Activated CD8-positive, alpha-beta memory T cell treated with anti-CD3 and anti-CD28 coated beads, Interleukin-2, amount 50 U/mL, for 4 hours (primary cell): ENCODE data around the gene TRIP10.
A peak's percentile ranks its signal among the peaks of the same experiment; 100 is the strongest.

Experiments
- DNase-seq: peaks from one replicate; pipeline ENCODE4 v3.0.0-alpha.2; 2020

TRIP10 gene

DNA sequence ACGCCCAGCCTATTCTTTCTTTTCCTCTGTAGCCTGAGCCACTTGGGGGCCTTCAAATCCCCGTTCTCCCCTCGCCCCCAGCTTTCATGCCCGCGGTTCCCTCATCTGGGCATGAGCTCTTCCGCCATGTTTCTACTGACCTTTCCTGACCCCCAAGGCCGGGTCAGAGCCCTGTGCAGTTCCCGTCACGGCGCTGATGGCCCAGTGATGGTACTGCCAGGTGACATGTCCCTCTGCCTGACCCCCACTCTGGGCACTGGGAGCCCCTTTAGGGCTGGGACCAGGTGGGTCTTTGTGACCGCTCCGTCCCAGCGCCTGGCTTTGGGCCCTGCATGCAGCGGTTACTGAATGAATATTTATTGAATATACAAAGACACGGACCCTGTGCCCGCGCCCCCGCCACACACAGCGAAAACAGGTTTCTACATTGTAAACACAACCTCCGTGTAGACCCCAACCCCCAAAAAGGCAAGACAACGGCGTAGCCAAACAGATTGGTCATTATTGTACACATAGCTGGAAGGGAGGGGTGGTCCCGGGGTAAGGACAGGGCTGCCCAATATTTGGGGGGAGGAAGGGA, 9.8 kb upstream of the TRIP10 start:
- DNase-seq, result no peak

DNA sequence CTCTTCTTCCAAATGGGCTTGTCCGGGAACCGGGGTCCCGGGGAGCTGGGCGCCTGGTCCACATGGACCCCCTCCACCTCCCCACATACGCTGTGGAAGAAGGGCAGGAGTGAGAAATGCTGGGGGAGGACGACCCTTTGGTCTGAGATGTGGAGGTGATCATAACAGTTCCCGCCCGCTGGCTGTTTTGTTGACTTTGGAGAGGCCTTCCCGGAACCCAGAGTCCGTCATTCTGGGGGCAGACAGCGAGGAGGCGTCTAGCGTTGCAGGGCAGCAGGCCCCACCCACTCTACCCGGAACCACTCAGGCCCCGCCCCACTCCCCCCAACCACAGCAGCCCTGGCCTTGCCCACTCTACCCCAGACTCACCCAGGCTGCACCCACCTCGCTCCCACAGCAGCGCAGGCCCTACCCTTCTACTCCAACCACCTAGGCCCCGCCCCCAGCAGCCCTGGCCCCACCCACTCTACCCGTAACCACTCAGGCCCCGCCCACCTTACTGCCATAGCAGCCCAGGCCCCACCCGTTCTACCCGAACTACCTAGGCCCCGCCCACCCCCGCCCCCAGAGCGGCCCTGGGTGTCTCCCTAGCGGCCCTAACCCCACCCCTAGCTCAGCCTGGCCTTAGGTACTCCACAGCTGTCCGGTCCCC, 9.2 kb upstream of the TRIP10 start:
- DNase-seq, result no peak

DNA sequence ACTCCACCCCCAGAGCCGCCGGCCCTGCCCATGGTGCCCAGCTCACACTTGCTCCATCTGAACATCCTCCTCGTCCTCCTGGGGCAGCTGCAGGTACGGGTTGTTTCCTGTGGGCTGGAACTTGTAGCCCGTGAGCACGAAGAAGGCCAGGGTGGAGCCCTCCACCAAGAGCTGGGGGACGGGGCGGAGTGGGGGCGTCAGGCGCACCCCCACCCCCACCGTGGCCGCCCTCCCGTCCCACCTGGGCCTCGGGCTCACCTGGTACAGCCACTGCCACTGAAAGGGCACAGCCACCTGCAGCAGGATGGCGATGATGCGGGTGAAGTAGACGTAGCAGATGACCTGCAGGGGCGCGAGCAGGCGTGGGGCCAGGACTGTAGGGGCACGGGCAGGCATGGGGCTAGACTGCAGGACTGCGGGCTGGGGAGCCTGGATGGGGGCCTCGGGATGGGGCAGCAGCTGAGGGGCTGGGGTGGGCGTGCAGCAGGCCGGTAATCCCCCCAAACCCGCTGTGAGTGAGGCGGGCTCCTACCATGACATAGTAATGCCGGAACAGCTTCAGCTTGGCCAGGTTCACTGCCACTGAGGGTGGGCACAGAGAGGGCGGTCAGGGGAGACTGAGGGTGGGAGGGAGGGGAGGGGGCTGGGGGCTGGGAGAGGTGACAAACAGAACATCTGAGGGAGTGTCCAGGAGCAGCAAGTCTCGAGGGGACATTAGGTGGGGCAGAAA, 8.4 kb upstream of the TRIP10 start:
- DNase-seq, result no peak

DNA sequence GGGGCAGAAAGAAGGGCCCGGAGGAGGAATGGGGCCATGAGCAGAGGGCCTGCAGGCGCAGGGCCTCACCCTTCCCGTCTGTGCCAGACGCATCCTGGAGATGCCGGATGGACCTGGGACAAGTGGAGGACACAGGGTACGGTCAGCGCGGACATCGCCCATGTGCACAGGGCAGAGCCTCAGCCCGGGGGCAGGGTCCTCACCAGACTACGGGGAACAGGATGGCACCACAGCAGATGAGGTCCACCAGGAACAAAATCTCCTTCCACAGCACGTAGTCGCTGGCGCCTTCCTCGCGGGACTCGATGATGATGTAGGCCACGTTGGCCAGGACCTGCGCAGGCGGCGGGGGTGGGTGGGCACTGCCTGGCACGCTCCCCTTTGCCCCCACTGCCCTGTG, 7.7 kb upstream of the TRIP10 start:
- no peak for DNase-seq

DNA sequence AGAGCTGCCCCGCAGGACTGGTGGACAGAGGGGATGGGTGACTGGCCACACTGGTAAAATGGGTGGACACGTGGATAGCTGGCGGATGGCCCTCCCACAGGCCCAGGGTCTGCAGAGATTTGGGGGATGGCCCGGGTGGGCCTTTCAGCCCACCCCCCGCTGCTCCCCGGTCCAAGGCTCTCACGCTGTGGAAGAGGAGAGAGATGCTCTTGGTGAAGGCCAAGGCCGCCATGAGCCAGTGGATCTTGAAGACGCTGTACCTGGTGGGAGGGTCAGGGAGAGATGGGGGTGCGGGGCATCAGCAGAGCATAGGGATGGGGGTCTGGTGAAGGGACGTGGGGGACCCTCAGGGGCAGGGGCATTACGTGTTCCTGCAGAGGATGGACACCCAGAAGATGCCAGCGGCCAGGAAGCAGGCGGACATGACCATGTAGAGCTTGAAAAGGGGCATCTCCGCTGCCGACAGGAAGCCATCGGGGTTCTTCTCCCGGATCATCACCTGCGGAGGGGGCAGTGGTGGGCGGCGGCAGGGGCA, 6.6 kb upstream of the TRIP10 start:
- no peak for DNase-seq

DNA sequence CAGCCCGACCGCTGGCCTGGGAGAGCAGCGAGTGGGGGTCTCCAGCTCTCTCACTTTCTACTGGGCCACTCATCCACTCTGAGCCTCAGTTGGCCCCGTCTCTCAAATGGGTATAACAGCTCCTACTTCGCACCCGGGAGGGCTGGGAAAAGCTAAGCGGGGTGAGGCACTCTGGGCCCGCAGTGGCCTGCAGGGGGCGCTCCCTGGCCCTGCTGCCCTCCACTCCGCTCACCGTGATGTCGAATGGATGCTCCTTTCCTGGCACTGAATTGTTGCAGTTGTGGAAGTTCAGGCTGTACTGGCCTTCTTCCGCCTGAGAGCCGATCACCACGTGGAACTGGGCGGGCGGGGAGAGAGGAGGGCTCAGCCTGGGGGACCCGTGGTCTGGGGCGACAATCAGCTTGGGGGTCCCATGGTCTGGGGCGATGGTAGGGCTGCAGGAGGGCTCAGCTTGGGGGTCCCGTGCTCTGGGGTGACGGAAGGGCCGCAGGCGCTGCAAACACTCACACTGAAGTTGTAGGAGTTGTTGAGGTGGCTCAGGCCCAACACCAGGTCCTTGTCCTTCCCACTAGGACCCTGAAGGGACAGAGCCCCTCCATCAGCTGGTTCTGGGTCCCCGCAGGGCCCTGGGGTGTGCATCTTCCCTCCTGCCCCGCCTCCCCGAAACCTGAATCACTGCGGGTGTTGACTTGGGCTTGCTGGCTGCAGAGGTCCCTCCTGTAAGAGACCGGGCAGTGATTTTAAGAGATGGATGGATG, 6.0 kb upstream of the TRIP10 start:
- no peak for DNase-seq

DNA sequence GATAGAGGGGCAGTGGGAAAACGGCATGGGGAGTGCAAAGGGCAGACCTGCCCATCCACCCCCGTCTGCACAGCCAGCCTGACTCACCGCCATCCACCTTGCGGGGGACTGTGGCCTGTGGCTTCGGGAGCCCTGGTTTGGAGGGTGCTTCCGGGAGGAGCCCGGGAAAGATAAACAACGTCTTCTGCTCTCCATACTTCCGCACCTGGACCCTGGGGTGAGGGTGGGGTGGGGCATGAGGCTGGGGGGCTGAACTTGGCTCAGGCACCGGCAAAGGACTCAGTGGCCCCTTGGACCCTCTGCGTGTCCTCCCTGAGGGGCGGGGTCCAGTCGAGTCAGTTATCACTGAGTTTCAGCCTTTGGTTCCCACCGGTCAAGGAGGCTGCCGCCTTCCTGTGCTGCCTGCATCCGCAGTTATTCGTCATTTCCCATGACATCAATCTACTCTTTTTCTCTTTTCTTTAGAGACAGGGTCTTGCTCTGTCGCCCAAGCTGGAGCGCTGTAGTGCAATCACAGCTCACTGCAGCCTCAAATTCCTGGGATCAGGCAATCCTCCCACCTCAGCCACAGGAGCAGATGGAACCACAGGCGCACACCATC, 5.3 kb upstream of the TRIP10 start:
- DNase-seq, result no peak

DNA sequence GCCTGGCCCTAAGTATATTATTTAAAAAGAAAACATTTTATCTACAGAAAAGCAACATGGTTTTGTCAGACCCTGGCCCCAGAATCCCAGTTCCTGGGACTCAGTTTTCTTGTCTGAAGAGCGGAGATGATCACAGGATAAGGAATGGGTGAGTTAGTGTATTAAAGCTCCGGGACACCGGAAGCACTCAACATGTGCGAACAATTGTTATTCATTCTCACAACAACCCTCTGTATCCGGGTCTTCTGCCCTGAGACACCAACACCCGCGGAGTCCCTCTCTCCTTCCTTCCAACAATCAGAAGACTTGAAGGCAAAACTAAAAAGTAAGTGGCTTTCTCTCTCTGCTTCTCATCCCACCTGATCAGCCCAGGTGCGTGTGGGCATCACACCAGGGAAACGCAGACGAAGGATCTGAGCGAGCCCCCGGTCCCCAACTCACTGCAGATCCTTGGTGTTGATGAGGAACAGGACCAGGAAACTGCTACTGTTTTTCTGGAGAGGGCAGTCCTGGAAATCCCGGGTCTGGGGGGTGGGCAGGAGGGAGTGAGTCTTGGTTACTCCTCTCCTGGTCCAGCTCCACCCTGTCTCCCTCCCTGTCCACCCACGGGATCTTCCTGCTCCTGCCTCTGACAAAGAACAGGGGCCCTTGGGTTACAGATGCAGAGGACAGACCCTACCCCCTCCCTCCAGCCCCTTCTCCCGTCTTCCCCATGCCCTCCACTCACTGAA, 4.1 kb upstream of the TRIP10 start:
- no peak for DNase-seq

DNA sequence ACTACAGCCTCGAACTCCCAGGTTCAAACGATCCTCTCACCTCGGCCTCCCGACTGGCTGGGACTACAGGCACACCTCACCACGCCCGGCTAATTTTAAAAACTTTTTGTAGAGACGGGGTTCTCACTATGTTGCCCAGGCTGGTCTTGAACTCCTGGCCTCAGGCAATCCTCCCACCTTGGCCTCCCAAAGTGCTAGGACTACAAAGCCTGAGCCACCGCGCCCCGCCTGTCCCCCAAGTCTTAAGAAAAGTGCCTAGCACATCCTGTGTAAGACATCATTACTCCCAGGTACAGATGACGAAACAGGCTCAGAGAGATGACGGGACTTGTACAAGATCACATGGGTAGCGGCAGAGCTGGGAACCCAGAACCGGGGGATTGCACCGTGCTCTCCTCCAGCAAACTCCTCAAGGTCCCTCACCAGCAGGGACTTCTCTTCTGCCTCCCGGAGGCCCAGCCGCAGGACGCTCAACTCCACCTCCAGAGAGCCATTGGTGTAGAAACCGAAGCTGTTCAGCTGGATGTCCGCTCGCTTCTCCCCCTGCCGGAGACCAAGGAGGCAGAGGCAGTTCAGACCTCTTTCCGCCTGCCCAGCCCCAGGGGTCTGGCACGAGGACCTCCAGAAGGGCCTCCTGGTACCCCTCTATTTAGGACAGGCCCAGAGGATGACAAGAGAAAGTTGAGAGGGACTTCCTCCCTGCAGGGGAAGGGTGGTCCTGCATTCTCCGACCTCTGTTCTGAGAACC, 3.1 kb upstream of the TRIP10 start:
- DNase-seq, result peak; percentile 62

DNA sequence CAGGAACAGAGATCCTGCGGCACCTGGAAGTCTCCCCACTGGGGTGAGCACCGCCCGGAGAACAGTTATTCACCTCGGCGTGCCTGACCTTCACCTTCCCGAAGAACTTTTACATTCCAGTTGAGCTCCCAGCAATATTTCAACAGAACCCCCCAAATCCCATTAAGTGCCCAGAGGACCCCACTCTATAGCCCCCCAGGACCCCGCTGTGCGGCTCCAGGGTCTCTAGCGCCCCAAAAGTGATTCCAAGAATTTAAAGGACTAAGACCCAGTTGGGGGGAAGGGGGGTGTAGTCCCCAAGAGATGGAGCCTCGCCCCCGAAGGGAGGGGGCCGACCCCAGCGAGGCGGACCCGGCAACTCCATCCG, 2.6 kb upstream of the TRIP10 start:
- DNase-seq, result no peak

DNA sequence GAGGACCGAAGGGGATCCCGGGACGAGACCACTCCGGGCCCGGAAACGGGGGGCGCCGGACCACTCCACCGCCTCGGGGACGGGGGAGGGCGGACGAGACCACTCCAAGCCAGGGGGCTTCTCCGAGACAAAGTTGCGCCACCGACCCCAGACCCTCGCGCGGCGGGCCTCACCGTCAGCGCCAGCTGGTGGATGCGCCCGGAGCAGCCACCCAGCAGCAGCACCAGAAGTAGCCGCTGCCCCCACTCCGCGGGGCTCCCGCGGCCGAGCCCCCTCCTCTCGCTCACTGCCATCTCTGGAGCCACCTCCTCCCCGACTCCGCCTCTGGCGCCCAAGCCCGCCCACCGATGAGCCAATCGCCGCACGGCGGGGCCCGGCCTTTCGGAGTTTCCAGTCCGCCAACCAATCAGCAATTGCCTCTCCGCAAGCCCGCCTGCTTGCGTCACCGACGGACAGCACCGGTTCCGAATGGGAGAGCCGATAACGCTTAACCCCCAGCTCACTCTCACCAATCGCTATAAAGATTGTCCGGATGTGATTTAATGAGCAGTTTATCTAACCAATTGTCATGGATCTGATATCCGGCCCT, 2.1 kb upstream of the TRIP10 start, which contains the start of gene GPR108:
GPR108 (minus strand) TSS at position 297 of the 589 bp plus-strand sequence; CDS start at position 293, 4 bp downstream.
- DNase-seq, result peak; percentile 98

DNA sequence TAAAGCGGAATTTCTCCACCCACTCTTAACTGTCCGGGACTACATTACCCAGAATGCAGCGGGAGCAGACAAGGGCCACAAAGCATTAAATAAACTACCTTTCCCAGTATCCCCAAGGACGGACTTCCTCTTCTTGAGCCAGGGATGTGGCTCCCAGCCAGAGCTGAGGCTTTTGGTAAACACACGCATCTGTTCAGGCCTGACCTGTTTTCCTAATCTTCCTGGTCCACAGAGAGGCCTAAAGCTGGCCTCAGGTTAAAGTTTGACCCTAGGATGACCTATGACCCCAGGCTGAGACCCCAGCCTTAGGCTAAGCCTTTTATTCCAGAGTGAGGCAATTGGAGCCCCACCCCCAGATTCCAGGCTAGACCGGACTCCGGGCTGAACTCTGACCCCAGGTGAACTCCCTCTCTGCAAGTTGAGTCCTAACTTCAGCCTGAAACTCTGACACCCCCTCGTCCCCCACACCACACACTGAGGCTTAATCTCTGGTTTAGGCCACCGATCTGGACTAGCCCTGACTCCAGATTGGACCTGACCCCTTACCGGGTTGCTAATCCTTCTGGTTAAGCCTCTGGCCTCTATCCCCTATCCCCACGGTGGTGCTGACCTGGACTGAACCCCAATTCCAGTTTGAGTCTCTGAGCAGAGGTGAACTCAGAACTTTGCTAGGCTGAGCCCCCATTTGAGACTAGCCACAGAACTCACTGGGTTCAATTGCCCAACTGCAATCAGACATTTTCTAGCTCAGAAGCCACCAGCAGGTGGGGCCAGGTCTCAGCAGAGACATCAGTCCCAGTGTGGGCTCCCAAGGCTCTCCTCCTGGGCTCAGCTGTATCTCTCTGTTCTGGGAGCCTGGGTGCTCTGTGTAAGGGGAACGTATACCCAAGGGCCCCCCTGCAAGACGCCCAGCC, 1.4 kb upstream of the TRIP10 start:
- peak; percentile 77 for DNase-seq

DNA sequence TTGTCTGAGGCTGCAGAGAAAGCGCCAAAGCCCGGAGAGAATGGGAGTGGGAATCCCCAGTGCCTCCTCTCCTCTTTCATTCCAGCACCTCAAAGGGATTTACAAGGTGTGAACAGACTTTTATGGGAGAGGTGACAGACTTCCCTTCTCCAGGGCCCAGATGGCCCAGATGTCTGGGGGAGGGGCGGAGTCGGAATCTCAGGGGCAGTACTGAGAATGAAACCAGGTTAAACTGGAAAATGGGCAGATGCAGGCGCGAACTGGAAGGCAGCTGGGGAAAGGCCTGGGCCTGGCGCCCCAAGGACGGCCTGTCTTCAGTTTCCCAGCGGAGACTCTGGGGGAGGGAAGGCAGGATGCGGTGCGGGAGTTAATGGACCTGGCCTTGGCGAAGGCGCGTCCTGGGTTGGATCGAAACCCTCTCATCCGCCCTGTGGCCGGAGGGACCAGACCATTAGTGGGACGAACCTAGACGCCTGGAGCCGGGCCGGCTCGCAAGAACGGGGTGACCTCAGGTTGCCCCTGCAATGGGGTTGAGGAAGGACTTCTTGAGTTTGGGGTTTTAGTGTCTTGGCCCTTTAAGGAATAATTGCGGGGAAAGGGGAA, 592 bp upstream of the TRIP10 start:
- peak; percentile 39 for DNase-seq

DNA sequence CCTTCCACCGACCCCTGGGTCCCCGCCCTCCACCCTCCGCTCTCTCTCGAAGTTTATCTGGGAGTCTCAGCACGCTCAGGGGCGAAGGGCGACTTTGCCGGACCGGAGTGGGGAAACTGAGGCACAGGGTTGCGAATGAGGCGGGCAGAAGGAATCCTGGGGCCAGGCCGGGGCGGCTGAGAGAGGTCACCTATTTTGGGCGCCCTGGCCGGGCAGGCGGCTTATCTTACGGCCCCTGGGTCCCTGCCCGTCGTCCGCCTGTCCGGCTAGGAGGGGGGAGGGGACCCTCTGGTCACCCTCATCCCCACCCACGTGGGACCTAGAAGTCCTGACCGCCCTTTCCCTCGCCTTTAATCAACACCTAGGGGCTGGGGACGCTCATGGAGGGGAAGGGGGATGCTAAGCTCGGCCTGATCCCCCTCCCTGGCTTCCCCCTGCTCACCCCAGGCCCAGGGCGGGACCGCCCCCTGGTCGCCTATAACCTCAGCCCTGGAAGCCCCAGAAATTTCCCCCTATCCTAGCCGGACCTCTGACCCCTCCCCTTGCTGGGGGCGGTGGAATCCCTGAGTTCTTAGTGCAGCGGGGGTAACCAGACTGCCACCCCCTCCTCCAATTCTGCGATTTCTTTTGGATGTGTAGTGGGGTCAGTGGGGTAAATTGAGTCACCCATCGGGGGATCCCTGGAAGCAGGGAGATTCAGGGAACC, 556 bp downstream of the TRIP10 start:
- no peak for DNase-seq

DNA sequence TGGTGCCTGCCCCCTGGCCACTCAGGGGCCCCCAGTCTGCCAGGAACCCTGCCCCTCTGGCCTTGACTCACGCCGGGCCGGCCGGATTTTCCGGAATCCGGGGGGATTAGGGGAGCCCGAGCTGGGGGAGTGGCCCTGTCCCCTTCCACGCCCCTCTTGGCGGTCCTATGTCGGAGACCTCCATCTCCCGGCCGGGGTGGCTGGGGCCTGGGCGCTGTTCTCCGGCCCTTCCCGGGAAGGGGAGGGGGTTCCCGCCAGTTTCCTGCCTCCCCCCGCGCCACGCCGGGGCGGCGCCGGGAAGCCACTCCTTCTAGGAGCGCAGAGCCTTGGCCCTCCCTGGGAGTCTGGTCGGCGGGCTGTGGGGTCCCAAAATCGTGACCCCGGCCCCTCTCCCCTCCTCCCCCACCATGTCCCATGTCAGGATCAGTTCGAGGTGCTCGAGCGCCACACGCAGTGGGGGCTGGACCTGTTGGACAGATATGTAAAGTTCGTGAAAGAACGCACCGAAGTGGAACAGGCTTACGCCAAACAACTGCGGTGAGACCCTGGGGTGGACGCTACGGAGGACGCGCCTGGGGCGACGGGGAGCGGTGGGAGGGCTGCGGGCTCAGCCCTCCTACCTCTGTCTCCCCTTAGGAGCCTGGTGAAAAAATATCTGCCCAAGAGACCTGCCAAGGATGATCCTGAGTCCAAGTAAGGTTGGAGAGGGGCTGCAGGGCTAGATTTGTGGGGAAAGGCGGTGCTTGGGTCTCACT, 1.3 kb downstream of the TRIP10 start:
- DNase-seq, result no peak

DNA sequence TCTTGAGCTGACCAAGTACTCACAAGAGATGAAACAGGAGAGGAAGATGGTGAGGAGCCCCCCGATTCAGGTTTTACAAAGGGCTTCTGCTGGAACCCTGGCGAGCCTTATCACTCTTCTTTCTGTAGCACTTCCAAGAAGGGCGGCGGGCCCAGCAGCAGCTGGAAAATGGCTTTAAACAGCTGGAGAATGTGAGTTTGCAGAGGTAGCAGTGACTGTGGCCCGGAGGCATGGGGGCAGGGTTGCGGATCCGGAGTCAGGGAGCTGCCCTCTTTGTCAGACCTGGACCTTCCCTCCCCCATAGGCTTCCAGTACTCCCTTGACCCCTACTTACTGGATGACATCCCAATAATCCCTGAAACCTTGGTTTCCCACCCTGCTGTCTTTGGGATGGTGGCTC, 3.6 kb downstream of the TRIP10 start:
- no peak for DNase-seq

DNA sequence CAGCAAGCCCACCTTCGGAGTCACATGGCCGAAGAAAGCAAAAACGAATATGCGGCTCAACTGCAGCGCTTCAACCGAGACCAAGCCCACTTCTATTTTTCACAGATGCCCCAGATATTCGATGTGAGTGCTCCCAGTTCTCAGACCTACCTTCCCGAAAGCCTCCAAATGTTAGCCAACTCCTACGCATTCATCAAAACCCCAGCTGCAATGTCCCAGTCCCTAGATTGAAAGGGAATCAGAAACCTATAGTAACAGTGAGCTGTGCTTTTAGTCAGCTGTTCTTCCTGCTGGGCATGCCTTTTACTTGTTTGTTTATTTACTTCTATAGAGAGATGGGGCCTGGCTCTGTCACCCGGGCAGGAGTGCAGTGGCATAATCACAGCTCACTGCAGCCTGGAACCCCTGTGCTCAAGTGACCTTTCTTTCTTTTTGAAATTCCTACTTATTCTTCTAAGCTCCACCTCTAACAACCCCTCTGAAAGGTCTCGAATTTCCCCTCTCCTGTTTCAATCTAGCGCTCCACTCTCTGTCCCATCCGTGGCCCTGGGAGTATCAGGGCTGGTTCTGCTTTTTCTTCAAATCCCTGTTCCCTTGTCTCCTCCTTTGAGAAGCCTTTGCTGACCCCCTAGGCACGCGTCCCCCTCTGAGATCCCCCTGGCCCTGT, 4.4 kb downstream of the TRIP10 start:
- no peak for DNase-seq
